Measurements from ENCODE around the gene ARMC2. TPM values are rescaled to one million over a fixed set of nuclear protein-coding genes. Genes with fewer than 3 reads are reported as not detected.
A peak's percentile ranks its signal among the peaks of the same experiment; 100 is the strongest.

The ARMC2 gene
- 1 to 10 TPM in 1 of 2 donors, under 1 TPM in 1; 0.66 to 1.6 TPM for total RNA-seq

GRCh38 chr6:108848116-108848868, at the start of gene ARMC2:
TSS of gene ARMC2 (plus strand) at chr6:108848422. CDS start at chr6:108854268, 5,846 bp downstream.
- WGBS, 2 donors = 0 to 1% methylated on average over 7 to 61 of the region's 61 CpGs
- intact Hi-C loops (cut with DNase I) = loop anchor here (10.0 kb wide), 1 partner anchor 47 kb away; no protein-coding TSS in a partner anchor
- peaks cover 24% of the 10 kb centered on the region for H3K4me1 ChIP-seq
- H3K36me3 ChIP-seq (replicated peaks in 1 of 2; ENCODE audit: insufficient read depth in 1 of 2, low read depth in 2 of 2) = no peaks in the 10 kb centered on the region
- peak within 1 kb of the TSS; percentile 33 to 82 for H3K4me3 ChIP-seq
- peak within 1 kb of the TSS; percentile 40 to 82 (median 68) for H3K27ac ChIP-seq
- H3K9me3 ChIP-seq = no peaks in the 10 kb centered on the region
- TF ChIP-seq POLR2A (IDR thresholded peaks at IDR 0.05) (peak; percentile 33 to 78 (median 66)), CTCF (IDR thresholded peaks at IDR 0.05) (no peak)
- H3K27me3 ChIP-seq = no peaks in the 10 kb centered on the region
- peak; percentile 92 to 93 (median 92) for DNase-seq
- peak; percentile 97 for ATAC-seq

- DNase-seq (peak in 2 of 4 donors; percentile 30 to 41), ATAC-seq (peak; percentile 34)
- H3K9me3 ChIP-seq = no peaks in the 10 kb centered on the region
- H3K4me1 ChIP-seq = peaks cover 55% of the 10 kb centered on the region
- peak overlapping the region in 3 of 4 donors; percentile 45 to 77 (median 72) for H3K27ac ChIP-seq
- no peak overlapping the region for H3K4me3 ChIP-seq
- H3K36me3 ChIP-seq (replicated peaks in 1 of 2; ENCODE audit: insufficient read depth in 1 of 2, low read depth in 2 of 2) = no peaks in the 10 kb centered on the region
- WGBS, 2 donors = 55% methylated on average over 17 to 18 of the region's 18 CpGs
- intact Hi-C loops (cut with DNase I) = no loop called here
- no peaks in the 10 kb centered on the region for H3K27me3 ChIP-seq
- no peak for TF ChIP-seq POLR2A (IDR thresholded peaks at IDR 0.05)
- no peak for TF ChIP-seq CTCF (IDR thresholded peaks at IDR 0.05)
Observed at GRCh38 chr6:108798670-108799353, 49.4 kb upstream of the ARMC2 start.

- TF ChIP-seq POLR2A (IDR thresholded peaks at IDR 0.05) (no peak), CTCF (IDR thresholded peaks at IDR 0.05) (no peak)
- ATAC-seq = no peak
- Histone ChIP-seq H3K4me1 (peaks cover 55% of the 10 kb centered on the region), H3K4me3 (no peak overlapping the region), H3K36me3 (replicated peaks in 1 of 2; ENCODE audit: insufficient read depth in 1 of 2, low read depth in 2 of 2) (no peaks in the 10 kb centered on the region), H3K27me3 (no peaks in the 10 kb centered on the region), H3K9me3 (no peaks in the 10 kb centered on the region), H3K27ac (no peak overlapping the region)
- no peak for DNase-seq
- WGBS, 2 donors = 91 to 98% methylated on average over 9 of the region's 9 CpGs
- intact Hi-C loops (cut with DNase I) = no loop called here
Observed at GRCh38 chr6:108799354-108799717, 48.9 kb upstream of the ARMC2 start.

- no peak for DNase-seq
- Histone ChIP-seq H3K27ac (no peak overlapping the region), H3K36me3 (replicated peaks in 1 of 2; ENCODE audit: insufficient read depth in 1 of 2, low read depth in 2 of 2) (no peaks in the 10 kb centered on the region), H3K9me3 (no peaks in the 10 kb centered on the region), H3K27me3 (no peaks in the 10 kb centered on the region), H3K4me1 (peaks cover 55% of the 10 kb centered on the region), H3K4me3 (no peak overlapping the region)
- TF ChIP-seq POLR2A (IDR thresholded peaks at IDR 0.05) = no peak
- no peak for TF ChIP-seq CTCF (IDR thresholded peaks at IDR 0.05)
- intact Hi-C loops (cut with DNase I) = no loop called here
- no peak for ATAC-seq
- 92 to 100% methylated on average over 1 of the region's 1 CpG for whole genome bisulfite sequencing, 2 donors
Observed at GRCh38 chr6:108799791-108800190, 48.4 kb upstream of the ARMC2 start.
